Measurements from ENCODE around the gene CLK4. TPM values are rescaled to one million over a fixed set of nuclear protein-coding genes. Genes with fewer than 3 reads are reported as not detected.

Gene CLK4
- total and polyA plus RNA-seq, 2 of the 8 experiments (the other 6 are each of a cell fraction or from before 2014, with no cell fraction given), result 8.1 to 12.6 TPM

- H2BK12ac ChIP-seq (ENCODE audit: low read depth, low read length), result no peak overlapping the region
- H3K4ac ChIP-seq (replicated peaks; ENCODE audit: insufficient read length, low read depth, low read length), result no peak overlapping the region
- H2AFZ ChIP-seq (ENCODE audit: low read length), result no peak overlapping the region
- H4K8ac ChIP-seq (ENCODE audit: extremely low read depth, insufficient read depth, low read length), result no peak overlapping the region
- peaks cover 0 to 3% of the 10 kb centered on the region in 2 experiments for H4K20me1 ChIP-seq (replicated peaks in 1 of 2; ENCODE audit: control insufficient read depth in 1 of 2, insufficient read depth in 2 of 2, low read length in 2 of 2)
- no peak for TF ChIP-seq ZNF274 (IDR thresholded peaks at IDR 0.05; ENCODE audit: borderline replicate concordance, extremely low read depth, low read length)
- H4K91ac ChIP-seq (replicated peaks; ENCODE audit: insufficient read length, low read length), result no peak overlapping the region
- H4K5ac ChIP-seq (ENCODE audit: insufficient read length, low read depth, low read length), result no peak overlapping the region
- peaks cover 0 to 7% of the 10 kb centered on the region in 2 experiments; a peak in 2 of 4 replicates for H3K79me2 ChIP-seq (ENCODE audit: control insufficient read depth in 1 of 2, insufficient read depth in 2 of 2, low read length in 2 of 2)
- H3K9me3 ChIP-seq (ENCODE audit: insufficient read depth in 2 of 2, low read depth in 1 of 2, low read length in 1 of 2), result no peaks in the 10 kb centered on the region
- H3K4me2 ChIP-seq (ENCODE audit: insufficient read depth in 1 of 2, low read depth in 2 of 2, low read length in 2 of 2), result no peak overlapping the region
- H2AK5ac ChIP-seq (ENCODE audit: low read depth, low read length), result no peak overlapping the region
- H3K4me3 ChIP-seq (ENCODE audit: extremely low read depth in 1 of 4, insufficient read depth in 2 of 4, low read depth in 3 of 4, low read length in 4 of 4), result no peak overlapping the region
- no peaks in the 10 kb centered on the region for H3K36me3 ChIP-seq (ENCODE audit: control insufficient read depth in 2 of 4, insufficient read depth in 4 of 4, low read length in 3 of 4)
- no peak overlapping the region for H3K14ac ChIP-seq (ENCODE audit: insufficient read length)
- H2BK15ac ChIP-seq (ENCODE audit: low read length), result no peak overlapping the region
- no peaks in the 10 kb centered on the region for H3K79me1 ChIP-seq (ENCODE audit: low read depth, low read length)
- DNase-seq (ENCODE audit: low read depth in 1 of 2, low spot score in 2 of 2), result no peak
- H2BK120ac ChIP-seq (replicated peaks; ENCODE audit: low read depth, low read length), result no peak overlapping the region
- no peak overlapping the region for H2BK5ac ChIP-seq (ENCODE audit: low read depth, low read length)
- peaks cover 0 to 2% (median 0%) of the 10 kb centered on the region in 4 experiments; a peak in 2 of 7 replicates for H3K4me1 ChIP-seq (replicated peaks in 1 of 4; ENCODE audit: control insufficient read depth in 3 of 4, insufficient read depth in 4 of 4, low read length in 3 of 4)
- no peak overlapping the region for H3K18ac ChIP-seq (ENCODE audit: extremely low read depth, low read length)
- H3K9ac ChIP-seq (replicated peaks in 1 of 4; ENCODE audit: extremely low read depth in 1 of 4, low read depth in 3 of 4, low read length in 3 of 4), result no peak overlapping the region
- CTCF ChIA-PET (ENCODE audit: partially characterized antibody), result no interaction called here
- no peak overlapping the region for H2BK20ac ChIP-seq (ENCODE audit: low read length)
- H3K23me2 ChIP-seq (ENCODE audit: low read depth, low read length), result peaks cover 4% of the 10 kb centered on the region
- WGBS, 2 experiments (ENCODE audit: extremely low coverage in 1 of 2, insufficient coverage in 1 of 2, insufficient read length in 1 of 2, insufficient replicate concordance in 2 of 2, low coverage in 1 of 2, low lambda C conversion rate in 2 of 2, missing lambda C conversion rate in 1 of 2), result 87% methylated on average over 4 of the region's 4 CpGs; no CpG with 5 or more reads in 1 of the 2 experiments
- no peak overlapping the region for H3K56ac ChIP-seq (replicated peaks; ENCODE audit: insufficient read length, low read depth, low read length)
- no peak overlapping the region for H3K23ac ChIP-seq (ENCODE audit: insufficient read length)
- H3K27ac ChIP-seq (ENCODE audit: low read depth, low read length), result no peak overlapping the region
- no peaks in the 10 kb centered on the region; a peak in 1 of 7 replicates for H3K27me3 ChIP-seq (replicated peaks in 1 of 4; ENCODE audit: control insufficient read depth in 3 of 4, extremely low read depth in 1 of 4, insufficient read depth in 3 of 4, low read length in 3 of 4)
- POLR2A ChIA-PET (ENCODE audit: partially characterized antibody), result no interaction called here
- no peak for FAIRE-seq
Observed at GRCh38 chr5:178630475-178630930, 3.7 kb upstream of the CLK4 start.

Data from H1 (cell line).